NCI-H2171 (cell line): ENCODE results near the gene C19orf85.

Experiments
- DNase-seq: peaks from one replicate; lab custom pipeline; 2025; lab: John Stamatoyannopoulos, UW

Gene C19orf85

GRCh38 chr19:55489711-55490477, 25.3 kb upstream of the C19orf85 start:
- no peak for DNase-seq

- no peak for DNase-seq
Observed at GRCh38 chr19:55488986-55489710, 24.6 kb upstream of the C19orf85 start.

GRCh38 chr19:55487924-55488687, 23.6 kb upstream of the C19orf85 start, which contains the start of gene SSC5D:
Gene SSC5D (plus strand): TSS chr19:55488436. CDS start chr19:55488590, 154 bp downstream.
- DNase-seq = no peak

GRCh38 chr19:55486971-55487923, 22.7 kb upstream of the C19orf85 start:
- DNase-seq = no peak

GRCh38 chr19:55486043-55486970, 21.8 kb upstream of the C19orf85 start:
- DNase-seq = no peak

- DNase-seq = peak; percentile 84
Observed at GRCh38 chr19:55485439-55486011, 21.0 kb upstream of the C19orf85 start.

- DNase-seq = peak; percentile 82
Observed at GRCh38 chr19:55484593-55485438, 20.3 kb upstream of the C19orf85 start, which contains the start of gene NAT14. Gene NAT14 (plus strand): TSS chr19:55485188. CDS start chr19:55485709, 521 bp downstream.

GRCh38 chr19:55483706-55484592, 19.4 kb upstream of the C19orf85 start:
- DNase-seq = no peak

GRCh38 chr19:55482967-55483705, 18.6 kb upstream of the C19orf85 start:
- DNase-seq = no peak

- DNase-seq = no peak
Observed at GRCh38 chr19:55482156-55482961, 17.8 kb upstream of the C19orf85 start.

- no peak for DNase-seq
Observed at GRCh38 chr19:55481794-55482155, 17.2 kb upstream of the C19orf85 start.

- no peak for DNase-seq
Observed at GRCh38 chr19:55481148-55481793, 16.7 kb upstream of the C19orf85 start.

- DNase-seq = no peak
Observed at GRCh38 chr19:55479451-55480230, 15.1 kb upstream of the C19orf85 start.

- DNase-seq = no peak
Observed at GRCh38 chr19:55479045-55479444, 14.5 kb upstream of the C19orf85 start.

- DNase-seq = no peak
Observed at GRCh38 chr19:55478364-55478763, 13.8 kb upstream of the C19orf85 start.
